GM19438 (cell line): ENCODE results near the gene ARHGAP10.
A peak's percentile ranks its signal among the peaks of the same experiment; 100 is the strongest.

Source experiments
- ATAC-seq: cut with Tn5 transposase; IDR thresholded peaks from one replicate; pipeline ENCODE4 v1.9.1; 2021; ENCODE audit warnings: low read depth; ENCODE audit not compliant: unreplicated experiment

ARHGAP10 gene

GRCh38 chr4:147732518-147733235, 789 bp downstream of the ARHGAP10 start:
- ATAC-seq = peak; percentile 35

GRCh38 chr4:147733716-147734344, 1.9 kb downstream of the ARHGAP10 start:
- ATAC-seq = no peak

GRCh38 chr4:147734496-147734895, 2.6 kb downstream of the ARHGAP10 start:
- ATAC-seq = no peak

GRCh38 chr4:147735413-147736301, 3.8 kb downstream of the ARHGAP10 start:
- no peak for ATAC-seq

GRCh38 chr4:147736458-147736857, 4.6 kb downstream of the ARHGAP10 start:
- ATAC-seq = no peak

GRCh38 chr4:147737623-147738022, 5.7 kb downstream of the ARHGAP10 start:
- ATAC-seq = no peak

- no peak for ATAC-seq
Measured at GRCh38 chr4:147739239-147739823, 7.4 kb downstream of the ARHGAP10 start.

- no peak for ATAC-seq
Measured at GRCh38 chr4:147740176-147740575, 8.3 kb downstream of the ARHGAP10 start.

- no peak for ATAC-seq
Measured at GRCh38 chr4:147741190-147741788, 9.4 kb downstream of the ARHGAP10 start.

- no peak for ATAC-seq
Measured at GRCh38 chr4:147747787-147748454, 16.0 kb downstream of the ARHGAP10 start.

GRCh38 chr4:147749811-147750321, 18.0 kb downstream of the ARHGAP10 start:
- ATAC-seq = peak; percentile 94

- no peak for ATAC-seq
Measured at GRCh38 chr4:147753047-147753446, 21.2 kb downstream of the ARHGAP10 start.

- ATAC-seq = no peak
Measured at GRCh38 chr4:147754037-147754445, 22.2 kb downstream of the ARHGAP10 start.

GRCh38 chr4:147755561-147756295, 23.8 kb downstream of the ARHGAP10 start:
- no peak for ATAC-seq

GRCh38 chr4:147756417-147756816, 24.5 kb downstream of the ARHGAP10 start:
- no peak for ATAC-seq

- ATAC-seq = no peak
Measured at GRCh38 chr4:147760176-147760575, 28.3 kb downstream of the ARHGAP10 start.

- ATAC-seq = no peak
Measured at GRCh38 chr4:147760695-147761094, 28.8 kb downstream of the ARHGAP10 start.

GRCh38 chr4:147761218-147761883, 29.5 kb downstream of the ARHGAP10 start:
- ATAC-seq = no peak

- no peak for ATAC-seq
Measured at GRCh38 chr4:147764337-147764736, 32.4 kb downstream of the ARHGAP10 start.
